GM12891 (cell line): ENCODE results near the gene POLN.

ENCODE experiments used
- POLR2A ChIP-seq: IDR thresholded peaks from 2 replicates; pipeline ENCODE4 v1.6.1; 2011; ENCODE audit warnings: low read depth, low read length, control low read depth
- POLR2AphosphoS5 ChIP-seq: IDR thresholded peaks from 2 replicates; pipeline ENCODE4 v1.6.1; 2011; ENCODE audit warnings: low read depth, low read length, control low read depth
- POU2F2 ChIP-seq: IDR thresholded peaks from 2 replicates; pipeline ENCODE4 v1.6.1; 2011; ENCODE audit warnings: low read depth, mild to moderate bottlenecking, control low read depth, low read length, moderate library complexity

DNA sequence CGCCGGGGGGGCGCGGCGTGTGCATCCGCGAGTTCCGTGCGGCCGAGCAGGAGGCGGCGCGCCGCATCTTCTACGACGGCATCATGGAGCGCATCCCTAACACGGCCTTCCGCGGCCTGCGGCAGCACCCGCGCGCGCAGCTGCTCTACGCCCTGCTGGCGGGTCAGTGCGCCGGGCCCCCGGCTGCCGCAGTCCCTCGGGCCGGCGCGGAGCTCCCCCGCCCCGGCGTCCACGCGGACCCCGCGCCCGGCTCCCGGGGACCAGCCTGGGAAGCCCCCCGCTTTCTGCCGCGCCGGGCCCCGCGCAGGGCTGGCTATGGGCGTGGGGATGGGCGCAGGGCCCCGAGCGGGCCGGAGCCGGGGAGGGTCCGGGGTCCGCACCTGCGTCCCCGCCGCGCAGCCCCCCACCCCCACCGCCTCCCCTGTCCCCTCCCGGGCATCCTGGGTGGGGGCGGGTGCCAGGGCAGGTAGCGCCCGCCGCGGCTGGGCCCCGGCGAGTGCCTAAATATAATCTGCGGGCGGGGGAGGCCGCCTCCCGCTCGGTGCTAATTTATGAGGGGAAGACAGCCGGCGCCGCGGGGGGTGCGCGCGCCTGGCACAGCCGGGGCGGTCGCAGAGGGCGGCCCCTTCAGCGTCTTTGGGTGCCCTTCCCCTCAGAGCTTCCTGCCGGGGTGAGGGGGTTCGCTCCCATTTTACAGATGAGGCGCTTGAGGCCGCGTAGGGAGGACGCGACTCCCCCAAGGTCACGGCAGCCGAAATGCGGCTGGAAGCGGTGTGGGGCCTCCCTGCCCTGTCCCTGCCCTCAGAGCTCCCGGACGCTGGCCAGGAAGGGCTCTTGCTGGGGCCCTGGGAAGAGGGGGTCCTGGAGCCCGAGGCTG is 182.0 kb downstream of the POLN start:
- no peak for TF ChIP-seq POLR2AphosphoS5
- no peak for TF ChIP-seq POU2F2
- TF ChIP-seq POLR2A: no peak
